Lung (tissue), 12 donors: ENCODE data around the gene CNKSR3. TPM values are rescaled to one million over a fixed set of nuclear protein-coding genes. Genes with fewer than 3 reads are reported as not detected.

Experiments used
- ATAC-seq: fragments of 200-7000 bp; cut with Tn5 transposase; one replicate; pipeline ENCODE4 v1.9.1; 2020; ENCODE audit warnings: moderate number of reproducible peaks; ENCODE audit not compliant: insufficient read depth, low FRiP score
- DNase-seq, 3 donors: peaks; one replicate each; pipeline ENCODE4 v3.0.0-alpha.2; 2013 to 2017
- H3K27ac ChIP-seq, 2 donors: one replicate each; pipeline ENCODE4 v1.5.1; 2013; ENCODE audit warnings: mild to moderate bottlenecking in 2 of 2, moderate library complexity in 2 of 2, control low read depth in 1 of 2, inconsistent platforms in 1 of 2, low read depth in 1 of 2, low read length in 1 of 2
- H3K27me3 ChIP-seq, 3 donors: one replicate each; pipeline ENCODE4 v1.5.1; 2013; ENCODE audit warnings: low read length in 2 of 3; ENCODE audit not compliant: control insufficient read depth in 3 of 3, insufficient read depth in 3 of 3
- H3K36me3 ChIP-seq, 4 donors: one replicate each; pipeline ENCODE4 v1.5.1; 2013; ENCODE audit warnings: low read length in 4 of 4, mild to moderate bottlenecking in 1 of 4, moderate library complexity in 1 of 4; ENCODE audit not compliant: control insufficient read depth in 4 of 4, insufficient read depth in 4 of 4
- H3K4me1 ChIP-seq, 5 donors: one replicate each; pipeline ENCODE4 v1.5.1; 2013; ENCODE audit warnings: low read length in 5 of 5, mild to moderate bottlenecking in 2 of 5, moderate library complexity in 1 of 5; ENCODE audit not compliant: control insufficient read depth in 5 of 5, insufficient read depth in 5 of 5
- H3K4me3 ChIP-seq: one replicate; pipeline ENCODE4 v1.5.1; 2013; ENCODE audit warnings: mild to moderate bottlenecking, control low read depth, moderate library complexity
- H3K9ac ChIP-seq, 2 donors: one replicate each; pipeline ENCODE4 v1.5.1; 2013; ENCODE audit warnings: low read length in 2 of 2, control low read depth in 1 of 2; ENCODE audit not compliant: insufficient read depth in 1 of 2
- H3K9me3 ChIP-seq, 4 donors: one replicate each; pipeline ENCODE4 v1.5.1; 2013; ENCODE audit warnings: low read length in 3 of 4, mild to moderate bottlenecking in 1 of 4, moderate library complexity in 1 of 4; ENCODE audit not compliant: control insufficient read depth in 4 of 4, insufficient read depth in 3 of 4
- WGBS, 2 donors: extraction: QIAGEN DNeasy Blood & Tissue Kit; methylation state at CpG; one replicate each; pipeline ENCODE4 v1.1.7; 2013; 5-methylcytosine and 5-hydroxymethylcytosine counted together
- polyA plus RNA-seq, 2 donors: library from polyadenylated mRNA; stranded (reverse); fragments of 200-250 nt; gene quantifications; one replicate each; pipeline ENCODE4 v1.2.1, GENCODE V29; 2013
- total RNA-seq, 2 donors: library from RNA; depleted of rRNA in 1 of 2; stranded (reverse); fragments of >200 nt in 1 of 2; gene quantifications; one replicate each; pipeline ENCODE4 v1.2.1, GENCODE V29; 2014 to 2021
- TF ChIP-seq, protein P1 (sequence below): IDR thresholded peaks from 2 replicates; pipeline ENCODE4 v1.5.1; 2012; ENCODE audit warnings: mild to moderate bottlenecking; ENCODE audit errors: control extremely low read depth, extremely low read depth
- donor health status: control.
- donor health status: control.
- donor health status: Bipolar disorder and iron deficiency.
- donor health status: healthy.
- donor health status: DM: yes; HTN: yes; CAD: no.

Gene CNKSR3
- total and polyA plus RNA-seq, 4 donors: 3.5 to 23.9 (median 13.7) TPM

DNA sequence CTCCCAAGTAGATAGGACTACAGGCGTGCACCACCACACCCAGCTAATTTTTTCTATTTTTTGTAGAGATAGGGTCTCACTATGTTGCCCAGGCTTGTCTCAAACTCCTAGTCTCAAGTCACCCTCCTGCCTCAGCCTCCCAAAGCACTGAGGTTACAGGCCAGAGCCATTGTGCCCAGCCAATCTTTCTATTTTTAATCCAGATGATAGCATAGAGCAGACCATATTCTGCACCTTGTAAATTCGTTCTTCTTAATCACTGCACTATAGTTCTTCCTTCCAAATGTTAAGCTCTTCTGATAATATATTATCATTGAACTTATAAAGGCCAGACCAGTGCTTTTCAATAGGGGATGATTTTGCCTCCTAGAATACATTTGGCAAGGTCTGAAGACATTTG is 24.0 kb upstream of the CNKSR3 start:
- Histone ChIP-seq H3K27ac (no peak overlapping the region), H3K9me3 (no peaks in the 10 kb centered on the region), H3K9ac (no peak overlapping the region), H3K27me3 (no peaks in the 10 kb centered on the region), H3K36me3 (no peaks in the 10 kb centered on the region), H3K4me1 (peaks cover 0 to 36% (median 3%) of the 10 kb centered on the region in 5 donors), H3K4me3 (no peak overlapping the region)
- TF ChIP-seq, protein P1, sequence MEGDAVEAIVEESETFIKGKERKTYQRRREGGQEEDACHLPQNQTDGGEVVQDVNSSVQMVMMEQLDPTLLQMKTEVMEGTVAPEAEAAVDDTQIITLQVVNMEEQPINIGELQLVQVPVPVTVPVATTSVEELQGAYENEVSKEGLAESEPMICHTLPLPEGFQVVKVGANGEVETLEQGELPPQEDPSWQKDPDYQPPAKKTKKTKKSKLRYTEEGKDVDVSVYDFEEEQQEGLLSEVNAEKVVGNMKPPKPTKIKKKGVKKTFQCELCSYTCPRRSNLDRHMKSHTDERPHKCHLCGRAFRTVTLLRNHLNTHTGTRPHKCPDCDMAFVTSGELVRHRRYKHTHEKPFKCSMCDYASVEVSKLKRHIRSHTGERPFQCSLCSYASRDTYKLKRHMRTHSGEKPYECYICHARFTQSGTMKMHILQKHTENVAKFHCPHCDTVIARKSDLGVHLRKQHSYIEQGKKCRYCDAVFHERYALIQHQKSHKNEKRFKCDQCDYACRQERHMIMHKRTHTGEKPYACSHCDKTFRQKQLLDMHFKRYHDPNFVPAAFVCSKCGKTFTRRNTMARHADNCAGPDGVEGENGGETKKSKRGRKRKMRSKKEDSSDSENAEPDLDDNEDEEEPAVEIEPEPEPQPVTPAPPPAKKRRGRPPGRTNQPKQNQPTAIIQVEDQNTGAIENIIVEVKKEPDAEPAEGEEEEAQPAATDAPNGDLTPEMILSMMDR: no peak
- WGBS, 2 donors: 92 to 95% methylated on average over 2 of the region's 2 CpGs
- no peak for DNase-seq
- no peak for ATAC-seq

DNA sequence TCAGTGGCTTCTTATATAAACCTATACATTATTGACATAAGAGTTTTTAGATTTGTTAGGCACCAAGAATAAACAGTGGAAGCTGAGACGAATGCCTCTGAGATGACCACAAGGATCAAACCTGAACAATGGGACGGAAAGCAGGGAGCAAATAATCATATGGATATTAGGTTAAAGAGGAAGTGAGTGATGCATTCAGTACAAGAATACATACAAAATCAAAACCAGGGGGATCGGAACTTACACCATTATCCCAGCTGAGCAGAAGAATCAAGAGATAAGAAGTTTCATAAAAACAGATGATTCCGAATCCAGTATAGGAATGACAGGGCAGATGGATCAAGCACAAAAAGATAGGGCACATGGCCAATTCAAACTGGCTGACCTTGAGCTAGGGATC is 21.9 kb upstream of the CNKSR3 start:
- Histone ChIP-seq H3K9ac (no peak overlapping the region), H3K27ac (no peak overlapping the region), H3K4me1 (peaks cover 0 to 20% (median 0%) of the 10 kb centered on the region in 5 donors), H3K4me3 (no peak overlapping the region), H3K27me3 (no peaks in the 10 kb centered on the region), H3K9me3 (no peaks in the 10 kb centered on the region), H3K36me3 (no peaks in the 10 kb centered on the region)
- DNase-seq (no peak), ATAC-seq (no peak)
- TF ChIP-seq, protein P1: no peak
- 83% methylated on average over 4 of the region's 4 CpGs for WGBS, 2 donors

DNA sequence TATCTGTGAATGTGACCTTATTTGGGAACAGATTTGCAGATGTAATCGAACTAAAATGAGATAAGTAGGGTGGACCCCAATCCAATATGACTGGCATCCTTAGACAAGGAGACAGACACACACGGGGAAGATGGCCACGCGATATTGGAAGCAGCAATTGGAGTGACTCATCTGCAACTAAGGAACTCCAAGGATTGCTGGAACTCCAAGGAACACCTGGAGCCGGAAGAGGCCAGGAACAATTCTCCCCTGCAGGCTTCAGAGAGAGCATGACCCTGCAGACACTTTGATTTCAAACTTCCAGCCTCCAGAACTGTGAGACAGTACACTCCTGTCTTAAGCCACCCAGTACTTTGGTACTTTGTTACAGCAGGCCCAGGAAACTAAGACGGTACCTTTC is 19.5 kb upstream of the CNKSR3 start:
- TF ChIP-seq, protein P1: no peak
- Histone ChIP-seq H3K36me3 (no peaks in the 10 kb centered on the region), H3K4me1 (peaks cover 0 to 4% (median 0%) of the 10 kb centered on the region in 5 donors), H3K27me3 (no peaks in the 10 kb centered on the region), H3K9ac (no peak overlapping the region), H3K9me3 (no peaks in the 10 kb centered on the region), H3K27ac (no peak overlapping the region), H3K4me3 (no peak overlapping the region)
- ATAC-seq: no peak
- DNase-seq: no peak
- WGBS, 2 donors: 96 to 99% methylated on average over 6 of the region's 6 CpGs

- Histone ChIP-seq H3K9ac (no peak overlapping the region), H3K4me1 (no peaks in the 10 kb centered on the region), H3K27ac (no peak overlapping the region), H3K9me3 (no peaks in the 10 kb centered on the region), H3K36me3 (no peaks in the 10 kb centered on the region), H3K27me3 (no peaks in the 10 kb centered on the region), H3K4me3 (no peak overlapping the region)
- TF ChIP-seq, protein P1: no peak
- ATAC-seq (no peak), DNase-seq (no peak)
- WGBS, 2 donors: 92 to 95% methylated on average over 3 of the region's 3 CpGs
These were observed 17.9 kb upstream of the CNKSR3 start for GRCh38 chr6:154528310-154528915.
